Bronchial epithelial cell (primary cell): ENCODE results near the gene KCND3. TPM values are rescaled to one million over a fixed set of nuclear protein-coding genes. Genes with fewer than 3 reads are reported as not detected.

Experiments
- DNase-seq: peaks from one replicate; pipeline ENCODE4 v3.0.0-alpha.2; 2010; ENCODE audit warnings: low read depth
- FAIRE-seq: peaks from 2 replicates; lab custom pipeline; 2011; peaks lifted over from hg19 to GRCh38; lab: Jason Lieb, UNC
- H3K27me3 ChIP-seq: 2 replicates; pipeline ENCODE4 v1.5.1; 2011; ENCODE audit warnings: low read length; ENCODE audit not compliant: control insufficient read depth, insufficient read depth
- H3K36me3 ChIP-seq: 2 replicates; pipeline ENCODE4 v1.5.1; 2011; ENCODE audit warnings: low read length; ENCODE audit not compliant: control insufficient read depth, insufficient read depth
- H3K4me3 ChIP-seq: 2 replicates; pipeline ENCODE4 v1.5.1; 2011; ENCODE audit warnings: mild to moderate bottlenecking, low read depth, low read length, control low read depth
- CTCF ChIP-seq: IDR thresholded peaks from 2 replicates; pipeline ENCODE4 v1.5.1; 2011; ENCODE audit warnings: mild to moderate bottlenecking, moderate library complexity, low read length, control low read depth, inconsistent platforms; ENCODE audit not compliant: insufficient read depth, severe bottlenecking
- total RNA-seq: library from RNA; depleted of rRNA; stranded (reverse); fragments of >200 nt; gene quantifications from 2 replicates; pipeline ENCODE4 v1.2.1, GENCODE V29; 2014

Gene KCND3
- total RNA-seq, 1 donor from 2014 or later: under 0.01 TPM

GRCh38 chr1:111963985-111964738 is 25.3 kb downstream of the KCND3 start:
- FAIRE-seq (no peak), DNase-seq (no peak)
- no peak for TF ChIP-seq CTCF
- H3K27me3 ChIP-seq: peaks cover 6% of the 10 kb centered on the region
- H3K36me3 ChIP-seq: no peaks in the 10 kb centered on the region
- H3K4me3 ChIP-seq: no peak overlapping the region

GRCh38 chr1:111961773-111962565 is 27.5 kb downstream of the KCND3 start:
- no peak for TF ChIP-seq CTCF
- DNase-seq (no peak), FAIRE-seq (no peak)
- Histone ChIP-seq H3K36me3 (no peaks in the 10 kb centered on the region), H3K4me3 (no peak overlapping the region), H3K27me3 (peaks cover 6% of the 10 kb centered on the region)

GRCh38 chr1:111961016-111961415 is 28.5 kb downstream of the KCND3 start:
- Histone ChIP-seq H3K4me3 (no peak overlapping the region), H3K27me3 (peaks cover 6% of the 10 kb centered on the region), H3K36me3 (no peaks in the 10 kb centered on the region)
- FAIRE-seq (no peak), DNase-seq (no peak)
- TF ChIP-seq CTCF: no peak

DNA sequence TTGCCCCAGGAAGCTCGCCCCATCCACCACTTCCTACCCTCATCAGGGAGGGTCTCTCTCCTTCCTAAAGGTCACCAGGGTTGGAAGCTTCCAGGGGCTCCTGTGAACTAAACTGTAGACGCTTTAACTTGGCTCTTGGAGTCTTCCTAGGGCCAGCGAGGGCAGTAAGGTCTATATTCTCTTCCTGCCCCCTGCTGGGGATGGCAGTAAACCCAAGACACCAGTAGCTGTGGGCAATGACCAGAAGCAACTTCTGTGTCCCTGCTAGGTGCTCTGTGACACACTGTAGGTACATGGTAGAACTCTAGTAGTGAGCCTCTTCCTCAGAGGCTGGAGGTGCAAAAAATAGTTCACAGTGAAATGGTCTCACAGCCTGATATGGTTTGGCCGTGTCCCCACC is 30.0 kb downstream of the KCND3 start:
- DNase-seq (no peak), FAIRE-seq (peak; percentile 91)
- TF ChIP-seq CTCF: peak; percentile 49
- H3K36me3 ChIP-seq: no peaks in the 10 kb centered on the region
- peaks cover 4% of the 10 kb centered on the region for H3K27me3 ChIP-seq
- no peak overlapping the region for H3K4me3 ChIP-seq

GRCh38 chr1:111958851-111959250 is 30.6 kb downstream of the KCND3 start:
- H3K4me3 ChIP-seq: no peak overlapping the region
- no peak for TF ChIP-seq CTCF
- peak; percentile 79 for FAIRE-seq
- no peak for DNase-seq
- no peaks in the 10 kb centered on the region for H3K36me3 ChIP-seq
- H3K27me3 ChIP-seq: peaks cover 4% of the 10 kb centered on the region
